HepG2 (cell line): ENCODE measurements around the gene CIB1. TPM values are rescaled to one million over a fixed set of nuclear protein-coding genes. Genes with fewer than 3 reads are reported as not detected.
A peak's percentile ranks its signal among the peaks of the same experiment; 100 is the strongest.

Experiments used
- ATF6 ChIP-seq: sonication (generic); formaldehyde crosslinking; conservative IDR thresholded peaks from 2 replicates; pipeline ENCODE4 v1.4.0; 2020; ENCODE audit warnings: missing genetic modification reagents
- ELF3 ChIP-seq: IDR thresholded peaks from 2 replicates; pipeline ENCODE4 v1.6.1; 2016; ENCODE audit warnings: missing genetic modification reagents, missing compliant biosample characterization
- ERF ChIP-seq: IDR thresholded peaks from 2 replicates; pipeline ENCODE4 v1.6.1; 2018; ENCODE audit warnings: missing biosample characterization, missing genetic modification reagents
- GATA4 ChIP-seq: sonication (generic); IDR thresholded peaks from 2 replicates; pipeline ENCODE4 v1.6.1; 2016; ENCODE audit warnings: antibody characterized with exemption, low read depth, borderline replicate concordance
- IRF2 ChIP-seq: IDR thresholded peaks from 2 replicates; pipeline ENCODE4 v1.6.1; 2018; ENCODE audit warnings: missing genetic modification reagents, missing compliant biosample characterization
- KDM6A ChIP-seq: IDR thresholded peaks from 2 replicates; pipeline ENCODE4 v1.6.1; 2016; ENCODE audit warnings: low read depth
- MXI1 ChIP-seq: IDR thresholded peaks from 3 replicates; pipeline ENCODE4 v1.6.1; 2012; ENCODE audit warnings: low read depth, low read length, inconsistent platforms, borderline replicate concordance
- MYC ChIP-seq: sonication (generic); formaldehyde crosslinking; IDR thresholded peaks from 2 replicates; pipeline ENCODE4 v1.9.0; 2021; ENCODE audit warnings: missing genetic modification reagents, borderline replicate concordance
- NFE2L2 ChIP-seq: fragments of 150-350 bp; IDR thresholded peaks from 2 replicates; pipeline ENCODE4 v1.6.1; 2014; ENCODE audit warnings: low read length
- NR2C2 ChIP-seq: sonication (generic); formaldehyde crosslinking; IDR thresholded peaks from 2 replicates; pipeline ENCODE4 v1.4.0; 2020; ENCODE audit warnings: missing genetic modification reagents, mild to moderate bottlenecking, moderate library complexity, borderline replicate concordance
- RBFOX2 ChIP-seq: fragments of 200-400 bp; formaldehyde crosslinking; IDR thresholded peaks from 2 replicates; pipeline ENCODE4 v1.6.1; 2017; ENCODE audit warnings: low read depth, mild to moderate bottlenecking, low read length
- TAF1 ChIP-seq: sonication (generic); formaldehyde crosslinking; IDR thresholded peaks from 2 replicates; pipeline ENCODE4 v1.4.0; 2020; ENCODE audit warnings: missing genetic modification reagents
- YY1 ChIP-seq: IDR thresholded peaks from 2 replicates; pipeline ENCODE4 v1.6.1; 2011; ENCODE audit warnings: low read length, low read depth, moderate library complexity, mild to moderate bottlenecking; ENCODE audit not compliant: insufficient read depth, insufficient replicate concordance
- ZBTB3 ChIP-seq: sonication (generic); formaldehyde crosslinking; IDR thresholded peaks from 2 replicates; pipeline ENCODE4 v1.4.0; 2020; ENCODE audit warnings: low read depth, mild to moderate bottlenecking, moderate library complexity, missing genetic modification reagents, borderline replicate concordance
- ZNF331 ChIP-seq: sonication (generic); formaldehyde crosslinking; IDR thresholded peaks from 2 replicates; pipeline ENCODE4 v1.4.0; 2020; ENCODE audit warnings: missing genetic modification reagents
- ZNF367 ChIP-seq: sonication (generic); formaldehyde crosslinking; IDR thresholded peaks from 2 replicates; pipeline ENCODE4 v1.4.0; 2020; ENCODE audit warnings: missing genetic modification reagents, borderline replicate concordance
- ZNF546 ChIP-seq: sonication (generic); formaldehyde crosslinking; conservative IDR thresholded peaks from 2 replicates; pipeline ENCODE4 v1.8.1; 2023; ENCODE audit warnings: mild to moderate bottlenecking, missing genetic modification reagents
- ZNF781 ChIP-seq: sonication (generic); formaldehyde crosslinking; IDR thresholded peaks from 2 replicates; pipeline ENCODE4 v1.5.1; 2020; ENCODE audit warnings: borderline replicate concordance, mild to moderate bottlenecking, missing genetic modification reagents; ENCODE audit errors: not compliant biosample characterization
- polyA plus RNA-seq, 8 experiments: library from polyadenylated mRNA; depleted of rRNA in 3 of 8; stranded (reverse) in 7 of 8; unstranded in 1 of 8; fragments of >200 nt; fragmentation: Illumina TruSeq in 4 of 8; extraction: Trizol in 4 of 8; gene quantifications; 2 replicates each; pipeline versions ENCODE4 v1.2.1 to v1.2.3, GENCODE V29; 2011 to 2016; ENCODE audit warnings: low read depth in 4 of 8, missing spikeins in 1 of 8, mixed read lengths in 1 of 8; ENCODE audit not compliant: insufficient read depth in 1 of 8
- total RNA-seq, 5 experiments: library from RNA; depleted of rRNA; stranded (reverse); fragments of >200 nt; fragmentation: Illumina TruSeq; extraction: Trizol; gene quantifications; 2 replicates each; pipeline ENCODE4 v1.2.3, GENCODE V29; 2016; ENCODE audit warnings: low read depth in 1 of 5
- TF ChIP-seq, protein P1 (sequence below): IDR thresholded peaks from 2 replicates; pipeline ENCODE4 v1.6.1; 2016; ENCODE audit warnings: low read depth, control low read depth
- TF ChIP-seq, protein P2 (sequence below): sonication (generic); formaldehyde crosslinking; IDR thresholded peaks from 2 replicates; pipeline ENCODE4 v1.5.0; 2020; ENCODE audit warnings: mild to moderate bottlenecking, missing genetic modification reagents
- TF ChIP-seq, protein P3 (sequence below): sonication (generic); formaldehyde crosslinking; IDR thresholded peaks from 2 replicates; pipeline ENCODE4 v1.5.1; 2020; ENCODE audit warnings: missing genetic modification reagents, mild to moderate bottlenecking, borderline replicate concordance

CIB1 gene
- total and polyA plus RNA-seq, 2 of the 13 experiments (the other 11 are each of a cell fraction or from before 2014, with no cell fraction given): 38.7 to 72.7 TPM

GRCh38 chr15:90234096-90234988 lies 601 bp upstream of the CIB1 start, which contains the start of gene GDPGP1 (continued):
- TF ChIP-seq, protein P1, sequence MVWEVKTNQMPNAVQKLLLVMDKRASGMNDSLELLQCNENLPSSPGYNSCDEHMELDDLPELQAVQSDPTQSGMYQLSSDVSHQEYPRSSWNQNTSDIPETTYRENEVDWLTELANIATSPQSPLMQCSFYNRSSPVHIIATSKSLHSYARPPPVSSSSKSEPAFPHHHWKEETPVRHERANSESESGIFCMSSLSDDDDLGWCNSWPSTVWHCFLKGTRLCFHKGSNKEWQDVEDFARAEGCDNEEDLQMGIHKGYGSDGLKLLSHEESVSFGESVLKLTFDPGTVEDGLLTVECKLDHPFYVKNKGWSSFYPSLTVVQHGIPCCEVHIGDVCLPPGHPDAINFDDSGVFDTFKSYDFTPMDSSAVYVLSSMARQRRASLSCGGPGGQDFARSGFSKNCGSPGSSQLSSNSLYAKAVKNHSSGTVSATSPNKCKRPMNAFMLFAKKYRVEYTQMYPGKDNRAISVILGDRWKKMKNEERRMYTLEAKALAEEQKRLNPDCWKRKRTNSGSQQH: peak; percentile 16; the same call in 1 of the 2 replicates
- TF ChIP-seq ZNF546 (CRISPR knock-in tag) (0 out of 2 replicates have a peak, but pooled peaks have one; percentile 61), RBFOX2 (peak; percentile 64), ZNF331 (CRISPR knock-in tag) (0 out of 2 replicates have a peak, but pooled peaks have one; percentile 30), ZBTB3 (CRISPR knock-in tag) (0 out of 2 replicates have a peak, but pooled peaks have one; percentile 79), GATA4 (no peak), ERF (0 out of 2 replicates have a peak, but pooled peaks have one; percentile 5), IRF2 (CRISPR knock-in tag) (peak; percentile 26), ELF3 (peak; percentile 3; the same call in 1 of the 2 replicates), NR2C2 (CRISPR knock-in tag) (peak; percentile 79), YY1 (no peak), NFE2L2 (no peak), KDM6A (CRISPR knock-in tag) (no peak), ZNF781 (CRISPR knock-in tag) (peak; percentile 24), MYC (CRISPR knock-in tag) (peak; percentile 25; the same call in 1 of the 2 replicates), ATF6 (no peak), ZNF367 (CRISPR knock-in tag) (no peak), MXI1 (peak; percentile 75; the same call in 1 of the 3 replicates), TAF1 (peak; percentile 54; the same call in 1 of the 2 replicates)
- TF ChIP-seq, protein P2, sequence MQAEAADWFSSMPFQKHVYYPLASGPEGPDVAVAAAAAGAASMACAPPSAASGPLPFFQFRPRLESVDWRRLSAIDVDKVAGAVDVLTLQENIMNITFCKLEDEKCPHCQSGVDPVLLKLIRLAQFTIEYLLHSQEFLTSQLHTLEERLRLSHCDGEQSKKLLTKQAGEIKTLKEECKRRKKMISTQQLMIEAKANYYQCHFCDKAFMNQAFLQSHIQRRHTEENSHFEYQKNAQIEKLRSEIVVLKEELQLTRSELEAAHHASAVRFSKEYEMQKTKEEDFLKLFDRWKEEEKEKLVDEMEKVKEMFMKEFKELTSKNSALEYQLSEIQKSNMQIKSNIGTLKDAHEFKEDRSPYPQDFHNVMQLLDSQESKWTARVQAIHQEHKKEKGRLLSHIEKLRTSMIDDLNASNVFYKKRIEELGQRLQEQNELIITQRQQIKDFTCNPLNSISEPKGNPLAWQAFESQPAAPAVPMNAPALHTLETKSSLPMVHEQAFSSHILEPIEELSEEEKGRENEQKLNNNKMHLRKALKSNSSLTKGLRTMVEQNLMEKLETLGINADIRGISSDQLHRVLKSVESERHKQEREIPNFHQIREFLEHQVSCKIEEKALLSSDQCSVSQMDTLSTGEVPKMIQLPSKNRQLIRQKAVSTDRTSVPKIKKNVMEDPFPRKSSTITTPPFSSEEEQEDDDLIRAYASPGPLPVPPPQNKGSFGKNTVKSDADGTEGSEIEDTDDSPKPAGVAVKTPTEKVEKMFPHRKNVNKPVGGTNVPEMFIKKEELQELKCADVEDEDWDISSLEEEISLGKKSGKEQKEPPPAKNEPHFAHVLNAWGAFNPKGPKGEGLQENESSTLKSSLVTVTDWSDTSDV (CRISPR knock-in tag): no peak
- TF ChIP-seq, protein P3, sequence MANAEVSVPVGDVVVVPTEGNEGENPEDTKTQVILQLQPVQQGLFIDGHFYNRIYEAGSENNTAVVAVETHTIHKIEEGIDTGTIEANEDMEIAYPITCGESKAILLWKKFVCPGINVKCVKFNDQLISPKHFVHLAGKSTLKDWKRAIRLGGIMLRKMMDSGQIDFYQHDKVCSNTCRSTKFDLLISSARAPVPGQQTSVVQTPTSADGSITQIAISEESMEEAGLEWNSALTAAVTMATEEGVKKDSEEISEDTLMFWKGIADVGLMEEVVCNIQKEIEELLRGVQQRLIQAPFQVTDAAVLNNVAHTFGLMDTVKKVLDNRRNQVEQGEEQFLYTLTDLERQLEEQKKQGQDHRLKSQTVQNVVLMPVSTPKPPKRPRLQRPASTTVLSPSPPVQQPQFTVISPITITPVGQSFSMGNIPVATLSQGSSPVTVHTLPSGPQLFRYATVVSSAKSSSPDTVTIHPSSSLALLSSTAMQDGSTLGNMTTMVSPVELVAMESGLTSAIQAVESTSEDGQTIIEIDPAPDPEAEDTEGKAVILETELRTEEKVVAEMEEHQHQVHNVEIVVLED (CRISPR knock-in tag): peak; percentile 76
